SK-N-SH (cell line): ENCODE measurements around the gene CTDP1. TPM values are rescaled to one million over a fixed set of nuclear protein-coding genes. Genes with fewer than 3 reads are reported as not detected.

Experiments
- CTCF ChIA-PET: fragments of 300-600, 350-600 bp; formaldehyde crosslinking; extraction: SDS; loops from one replicate; lab custom pipeline; 2021; lab: Yijun Ruan, JAX
- POLR2A ChIA-PET: fragments of 350-600 bp; sonication (Branson Sonifier 250); formaldehyde crosslinking; extraction: SDS; loops from one replicate; lab custom pipeline; 2020; ENCODE audit warnings: antibody characterized with exemption, inconsistent platforms; lab: Yijun Ruan, JAX
- DNase-seq: peaks from one replicate; pipeline ENCODE4 v3.0.0; 2012
- H2AFZ ChIP-seq: fragments of 200-600 bp; sonication (generic); 2 replicates; pipeline ENCODE4 v1.8.1; 2016; ENCODE audit warnings: antibody characterized with exemption, mild to moderate bottlenecking, low read depth
- H3F3A ChIP-seq: fragments of 200-600 bp; sonication (generic); replicated peaks from 2 replicates; pipeline ENCODE3; 2016; ENCODE audit warnings: antibody characterized with exemption, mild to moderate bottlenecking; ENCODE audit not compliant: insufficient read depth
- H3K27ac ChIP-seq, 2 experiments: fragments of 200-500 bp in 1 of 2; fragments of 200-600 bp in 1 of 2; sonication (Bioruptor generic) in 1 of 2; sonication (generic), shearing (Covaris generic) in 1 of 2; 2 replicates each; pipeline versions ENCODE4 v1.5.1 to v1.6.1; 2014 to 2016; ENCODE audit warnings: low read depth in 2 of 2, inconsistent platforms in 1 of 2, low read length in 1 of 2, mild to moderate bottlenecking in 1 of 2, mixed read lengths in 1 of 2
- H3K27me3 ChIP-seq: fragments of 200-600 bp; sonication (generic), shearing (Covaris generic); 2 replicates; pipeline ENCODE4 v1.6.1; 2016; ENCODE audit warnings: mixed run types; ENCODE audit not compliant: insufficient read depth
- H3K36me3 ChIP-seq, 2 experiments: fragments of 200-500 bp in 1 of 2; fragments of 200-600 bp in 1 of 2; sonication (Bioruptor generic) in 1 of 2; sonication (generic) in 1 of 2; replicated peaks in 1 of 2; 2 replicates each; pipeline versions ENCODE3 to v1.5.1; 2014 to 2016; ENCODE audit warnings: low read length in 1 of 2, mild to moderate bottlenecking in 1 of 2; ENCODE audit not compliant: insufficient read depth in 2 of 2, control insufficient read depth in 1 of 2
- H3K4me1 ChIP-seq, 2 experiments: fragments of 200-500 bp in 1 of 2; fragments of 200-600 bp in 1 of 2; sonication (Bioruptor generic) in 1 of 2; sonication (generic), shearing (Covaris generic) in 1 of 2; 2 replicates each; pipeline versions ENCODE4 v1.5.1 to v1.6.1; 2014 to 2016; ENCODE audit warnings: low read depth in 1 of 2, low read length in 1 of 2, mixed run types in 1 of 2; ENCODE audit not compliant: insufficient read depth in 2 of 2, control insufficient read depth in 1 of 2
- H3K4me2 ChIP-seq: fragments of 200-600 bp; sonication (generic), shearing (Covaris generic); 2 replicates; pipeline ENCODE4 v1.6.1; 2017; ENCODE audit warnings: mixed run types
- H3K4me3 ChIP-seq, 2 experiments: fragments of 200-500 bp in 1 of 2; fragments of 200-600 bp in 1 of 2; sonication (Bioruptor generic) in 1 of 2; sonication (generic), shearing (Covaris generic) in 1 of 2; 2 replicates each; pipeline versions ENCODE4 v1.5.1 to v1.8.1; 2014 to 2016; ENCODE audit warnings: low read depth in 2 of 2, inconsistent platforms in 1 of 2, low read length in 1 of 2, mild to moderate bottlenecking in 1 of 2, mixed read lengths in 1 of 2, moderate library complexity in 1 of 2
- H3K79me2 ChIP-seq: fragments of 200-600 bp; sonication (generic); 2 replicates; pipeline ENCODE4 v1.8.1; 2017; ENCODE audit warnings: mild to moderate bottlenecking; ENCODE audit not compliant: insufficient read depth
- H3K9ac ChIP-seq: fragments of 200-600 bp; sonication (generic); 2 replicates; pipeline ENCODE4 v1.6.1; 2017; ENCODE audit warnings: mixed run types
- H3K9me2 ChIP-seq: fragments of 200-600 bp; sonication (generic); 2 replicates; pipeline ENCODE4 v1.6.1; 2017; ENCODE audit warnings: mixed run types
- H3K9me3 ChIP-seq: fragments of 200-600 bp; sonication (generic); 2 replicates; pipeline ENCODE4 v1.6.1; 2017; ENCODE audit warnings: mixed run types, mild to moderate bottlenecking, moderate library complexity
- H4K20me1 ChIP-seq: fragments of 200-600 bp; sonication (generic); 2 replicates; pipeline ENCODE4 v1.6.1; 2017; ENCODE audit warnings: mild to moderate bottlenecking, mixed run types; ENCODE audit not compliant: insufficient read depth
- CHD2 ChIP-seq: fragments of 150-350 bp; IDR thresholded peaks from 2 replicates; pipeline ENCODE4 v1.6.1; 2018; ENCODE audit warnings: low read length; ENCODE audit not compliant: partially characterized antibody
- ELF1 ChIP-seq: IDR thresholded peaks from 2 replicates; pipeline ENCODE4 v1.4.0; 2012
- EP300 ChIP-seq, 2 experiments: IDR thresholded peaks; 2 replicates each; pipeline versions ENCODE4 v1.4.0 to v1.6.1; 2012; ENCODE audit warnings: borderline replicate concordance in 1 of 2, low read depth in 1 of 2, low read length in 1 of 2
- FOXJ3 ChIP-seq: sonication (generic); formaldehyde crosslinking; IDR thresholded peaks from 2 replicates; pipeline ENCODE4 v1.5.1; 2020; ENCODE audit warnings: mild to moderate bottlenecking, missing genetic modification reagents
- MAX ChIP-seq: IDR thresholded peaks from 2 replicates; pipeline ENCODE4 v1.4.0; 2012; ENCODE audit warnings: low read depth
- MEF2A ChIP-seq: IDR thresholded peaks from 2 replicates; pipeline ENCODE4 v1.4.0; 2012; ENCODE audit warnings: low read depth, borderline replicate concordance
- NFIC ChIP-seq: IDR thresholded peaks from 2 replicates; pipeline ENCODE4 v1.4.0; 2012; ENCODE audit warnings: borderline replicate concordance
- REST ChIP-seq: IDR thresholded peaks from 2 replicates; pipeline ENCODE4 v1.6.1; 2012; ENCODE audit warnings: mild to moderate bottlenecking, low read depth, low read length, moderate library complexity
- RFX5 ChIP-seq: IDR thresholded peaks from 2 replicates; pipeline ENCODE4 v1.6.1; 2012; ENCODE audit warnings: mild to moderate bottlenecking, improper control_type of control experiment, low read length
- SIN3A ChIP-seq: IDR thresholded peaks from 2 replicates; pipeline ENCODE4 v1.6.1; 2012; ENCODE audit warnings: low read depth, mild to moderate bottlenecking, low read length, moderate library complexity, borderline replicate concordance
- TCF12 ChIP-seq: IDR thresholded peaks from 2 replicates; pipeline ENCODE4 v1.4.0; 2012
- YY1 ChIP-seq: IDR thresholded peaks from 2 replicates; pipeline ENCODE4 v1.4.0; 2012; ENCODE audit warnings: low read depth, mild to moderate bottlenecking
- WGBS: methylation state at CpG from one replicate; pipeline ENCODE4 v1.1.6; 2017; ENCODE audit warnings: low lambda C conversion rate; 5-methylcytosine and 5-hydroxymethylcytosine counted together
- polyA plus RNA-seq, 3 experiments: library from polyadenylated mRNA; depleted of rRNA; stranded (reverse); fragments of >200 nt; gene quantifications; 2 replicates each; pipeline ENCODE4 v1.2.3, GENCODE V29; 2012
- TF ChIP-seq, protein P1 (sequence below): fragments of 200-600 bp; sonication (generic); IDR thresholded peaks from 2 replicates; pipeline ENCODE4 v1.6.1; 2017; ENCODE audit warnings: antibody characterized with exemption, mild to moderate bottlenecking, moderate library complexity

The CTDP1 gene
- polyA plus RNA-seq, 1 of the 3 experiments (the other 2 are of a cell fraction): 15.6 TPM

- no peaks in the 10 kb centered on the region for H3K79me2 ChIP-seq
- 14% methylated on average over 15 of the region's 33 CpGs for WGBS
- peaks cover 87% of the 10 kb centered on the region for H3K27me3 ChIP-seq
- H3F3A ChIP-seq: no peaks in the 10 kb centered on the region
- H3K27ac ChIP-seq: no peak overlapping the region
- no peak overlapping the region for H3K4me3 ChIP-seq
- DNase-seq: no peak
- H3K9me2 ChIP-seq: no peaks in the 10 kb centered on the region
- H3K36me3 ChIP-seq: no peaks in the 10 kb centered on the region
- H3K4me2 ChIP-seq: no peak overlapping the region
- ChIA-PET POLR2A (no interaction called here), CTCF (interaction anchor here (0.8 to 3.8 kb wide), 2 partner anchors 260 to 261 kb away, joined by 3 to 41 read pairs; no protein-coding TSS in a partner anchor)
- no peaks in the 10 kb centered on the region; a peak in 1 of 4 replicates for H3K4me1 ChIP-seq
- H4K20me1 ChIP-seq: no peaks in the 10 kb centered on the region
- TF ChIP-seq REST: no peak
- TF ChIP-seq CHD2: no peak
- no peak for TF ChIP-seq EP300 (IDR thresholded peaks at IDR 0.05; ENCODE audit: borderline replicate concordance in 1 of 2, low read depth in 1 of 2, low read length in 1 of 2)
- no peak for TF ChIP-seq YY1
- TF ChIP-seq MEF2A: no peak
- no peak for TF ChIP-seq NFIC
- no peak for TF ChIP-seq RFX5
- no peak for TF ChIP-seq TCF12
- no peak for TF ChIP-seq ELF1
- TF ChIP-seq SIN3A: no peak
- TF ChIP-seq FOXJ3 (CRISPR knock-in tag): no peak
- no peak for TF ChIP-seq MAX
- TF ChIP-seq, protein P1, sequence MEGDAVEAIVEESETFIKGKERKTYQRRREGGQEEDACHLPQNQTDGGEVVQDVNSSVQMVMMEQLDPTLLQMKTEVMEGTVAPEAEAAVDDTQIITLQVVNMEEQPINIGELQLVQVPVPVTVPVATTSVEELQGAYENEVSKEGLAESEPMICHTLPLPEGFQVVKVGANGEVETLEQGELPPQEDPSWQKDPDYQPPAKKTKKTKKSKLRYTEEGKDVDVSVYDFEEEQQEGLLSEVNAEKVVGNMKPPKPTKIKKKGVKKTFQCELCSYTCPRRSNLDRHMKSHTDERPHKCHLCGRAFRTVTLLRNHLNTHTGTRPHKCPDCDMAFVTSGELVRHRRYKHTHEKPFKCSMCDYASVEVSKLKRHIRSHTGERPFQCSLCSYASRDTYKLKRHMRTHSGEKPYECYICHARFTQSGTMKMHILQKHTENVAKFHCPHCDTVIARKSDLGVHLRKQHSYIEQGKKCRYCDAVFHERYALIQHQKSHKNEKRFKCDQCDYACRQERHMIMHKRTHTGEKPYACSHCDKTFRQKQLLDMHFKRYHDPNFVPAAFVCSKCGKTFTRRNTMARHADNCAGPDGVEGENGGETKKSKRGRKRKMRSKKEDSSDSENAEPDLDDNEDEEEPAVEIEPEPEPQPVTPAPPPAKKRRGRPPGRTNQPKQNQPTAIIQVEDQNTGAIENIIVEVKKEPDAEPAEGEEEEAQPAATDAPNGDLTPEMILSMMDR: no peak
- TF ChIP-seq, all 33 proteins: peak for 0
- Histone ChIP-seq H3K9me3 (no peaks in the 10 kb centered on the region), H3K9ac (no peak overlapping the region), H2AFZ (no peak overlapping the region)
These were observed 37.7 kb upstream of the CTDP1 start for GRCh38 chr18:79641722-79642497.
